Left lung (tissue), 10 donors: ENCODE results near the gene TMCC3. TPM values are rescaled to one million over a fixed set of nuclear protein-coding genes. Genes with fewer than 3 reads are reported as not detected.
"Not testable (repeated sequence)": the region's sequence is repeated elsewhere in the genome, so short reads cannot be mapped to it uniquely, and the experiment has no call there.

ENCODE experiments used
- ATAC-seq: fragments of 200-7000 bp; cut with Tn5 transposase; one replicate; pipeline ENCODE4 v1.9.1; 2020; ENCODE audit warnings: moderate library complexity
- DNase-seq, 4 donors: peaks; one replicate each; pipeline ENCODE4 v3.0.0-alpha.2; 2013 to 2020
- H3K27ac ChIP-seq, 2 donors: fragments of 200-600 bp; sonication (generic) in 1 of 2; one replicate each; pipeline versions ENCODE4 v1.5.0 to v1.8.0; 2020 to 2021
- H3K27me3 ChIP-seq, 2 donors: fragments of 200-600 bp; sonication (generic) in 1 of 2; one replicate each; pipeline versions ENCODE4 v1.5.0 to v1.8.0; 2020 to 2021
- H3K36me3 ChIP-seq, 2 donors: fragments of 200-600 bp; sonication (generic) in 1 of 2; one replicate each; pipeline versions ENCODE4 v1.5.0 to v1.8.0; 2020 to 2021
- H3K4me1 ChIP-seq, 2 donors: fragments of 200-600 bp; one replicate each; pipeline ENCODE4 v1.8.0; 2021
- H3K4me3 ChIP-seq, 2 donors: fragments of 200-600 bp; sonication (generic) in 1 of 2; one replicate each; pipeline versions ENCODE4 v1.5.0 to v1.8.0; 2020 to 2021; ENCODE audit warnings: mild to moderate bottlenecking in 1 of 2
- H3K9me3 ChIP-seq, 2 donors: fragments of 200-600 bp; sonication (generic) in 1 of 2; one replicate each; pipeline versions ENCODE4 v1.5.0 to v1.8.0; 2020 to 2021
- intact Hi-C, 2 donors: fragments of 100-400 bp; cut with DNase I; formaldehyde crosslinking; loops; one replicate each; pipeline versions ENCODE4 v1.11.2 to v1.14.2; 2022
- polyA plus RNA-seq, 6 donors: library from polyadenylated mRNA; unstranded; fragments of 120-200 nt; gene quantifications; one replicate each; pipeline ENCODE4 v1.2.1, GENCODE V29; 2013; ENCODE audit not compliant: insufficient read length in 6 of 6
- total RNA-seq, 2 donors: library from RNA; stranded (reverse); fragmentation: NEBNext Ultra II Directional; extraction: Animal tissue kit (Norgen Biotek cat#: 25700); gene quantifications; one replicate each; pipeline ENCODE4 v1.2.1, GENCODE V29; 2021
- TF ChIP-seq, protein P1 (sequence below), 2 donors: fragments of 200-600 bp; sonication (generic) in 1 of 2; IDR thresholded peaks; one replicate each; pipeline versions ENCODE4 v1.5.0 to v1.8.0; 2021; ENCODE audit warnings: antibody characterized with exemption in 2 of 2
- donor health status: DM: no; HTN: yes; CAD: no.
- donor health status: DM: no; HTN: no; CAD: no.

TMCC3 gene
- total and polyA plus RNA-seq, 8 donors: 3.7 to 11.4 (median 6.8) TPM

DNA sequence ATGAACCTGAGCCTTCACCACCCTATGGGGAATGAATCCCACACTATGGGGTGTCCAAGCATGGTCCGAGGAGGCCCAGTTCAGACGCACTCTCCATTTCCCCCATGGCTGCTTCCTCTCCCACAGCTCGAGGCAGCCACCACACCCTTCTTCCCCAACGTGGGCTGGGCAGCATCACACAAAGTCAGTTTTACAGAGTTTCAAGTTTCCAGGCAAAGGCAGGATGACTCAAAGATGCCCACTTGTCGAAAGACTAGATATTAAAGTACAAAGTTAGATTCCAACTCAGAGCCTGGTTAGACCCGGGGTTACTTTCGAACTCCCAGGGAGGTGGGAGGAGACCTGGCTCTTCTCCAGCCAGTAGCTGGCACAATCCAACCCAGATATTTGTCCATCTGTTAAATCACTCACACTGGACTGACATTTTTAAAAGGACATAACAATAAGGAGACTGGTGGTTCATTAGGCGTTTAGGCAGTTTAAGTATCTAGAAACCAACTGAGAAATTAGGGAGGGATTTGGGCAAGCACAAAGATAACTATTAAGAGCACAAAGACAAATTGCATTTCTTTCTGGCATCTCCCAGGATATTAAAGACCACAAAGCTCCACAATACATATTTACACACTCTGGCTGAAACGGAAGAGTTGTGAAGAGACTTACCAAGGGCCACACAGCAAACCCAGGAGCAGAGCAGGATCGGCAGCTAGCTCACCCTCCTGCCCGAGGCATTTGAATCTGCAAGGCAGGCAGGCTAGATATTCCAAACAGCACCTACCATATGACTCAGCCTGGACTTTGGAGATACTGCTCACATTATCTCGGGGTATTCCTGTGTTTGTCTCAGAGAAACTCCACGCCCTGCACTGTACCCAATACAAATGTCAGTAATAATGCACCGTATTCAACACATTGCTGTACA lies 34.8 kb downstream of the TMCC3 start:
- H3K27me3 ChIP-seq: no peaks in the 10 kb centered on the region
- ATAC-seq (peak; percentile 72), DNase-seq (no peak)
- no peaks in the 10 kb centered on the region for H3K36me3 ChIP-seq
- intact Hi-C loops: no loop called here
- peaks cover 12 to 21% of the 10 kb centered on the region in 2 donors for H3K4me1 ChIP-seq
- TF ChIP-seq, protein P1, sequence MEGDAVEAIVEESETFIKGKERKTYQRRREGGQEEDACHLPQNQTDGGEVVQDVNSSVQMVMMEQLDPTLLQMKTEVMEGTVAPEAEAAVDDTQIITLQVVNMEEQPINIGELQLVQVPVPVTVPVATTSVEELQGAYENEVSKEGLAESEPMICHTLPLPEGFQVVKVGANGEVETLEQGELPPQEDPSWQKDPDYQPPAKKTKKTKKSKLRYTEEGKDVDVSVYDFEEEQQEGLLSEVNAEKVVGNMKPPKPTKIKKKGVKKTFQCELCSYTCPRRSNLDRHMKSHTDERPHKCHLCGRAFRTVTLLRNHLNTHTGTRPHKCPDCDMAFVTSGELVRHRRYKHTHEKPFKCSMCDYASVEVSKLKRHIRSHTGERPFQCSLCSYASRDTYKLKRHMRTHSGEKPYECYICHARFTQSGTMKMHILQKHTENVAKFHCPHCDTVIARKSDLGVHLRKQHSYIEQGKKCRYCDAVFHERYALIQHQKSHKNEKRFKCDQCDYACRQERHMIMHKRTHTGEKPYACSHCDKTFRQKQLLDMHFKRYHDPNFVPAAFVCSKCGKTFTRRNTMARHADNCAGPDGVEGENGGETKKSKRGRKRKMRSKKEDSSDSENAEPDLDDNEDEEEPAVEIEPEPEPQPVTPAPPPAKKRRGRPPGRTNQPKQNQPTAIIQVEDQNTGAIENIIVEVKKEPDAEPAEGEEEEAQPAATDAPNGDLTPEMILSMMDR (IDR thresholded peaks at IDR 0.05): no peak
- H3K4me3 ChIP-seq: peak overlapping the region in 1 of 2 donors; percentile 9
- H3K9me3 ChIP-seq: no peaks in the 10 kb centered on the region
- H3K27ac ChIP-seq: peak overlapping the region in 1 of 2 donors; percentile 20

DNA sequence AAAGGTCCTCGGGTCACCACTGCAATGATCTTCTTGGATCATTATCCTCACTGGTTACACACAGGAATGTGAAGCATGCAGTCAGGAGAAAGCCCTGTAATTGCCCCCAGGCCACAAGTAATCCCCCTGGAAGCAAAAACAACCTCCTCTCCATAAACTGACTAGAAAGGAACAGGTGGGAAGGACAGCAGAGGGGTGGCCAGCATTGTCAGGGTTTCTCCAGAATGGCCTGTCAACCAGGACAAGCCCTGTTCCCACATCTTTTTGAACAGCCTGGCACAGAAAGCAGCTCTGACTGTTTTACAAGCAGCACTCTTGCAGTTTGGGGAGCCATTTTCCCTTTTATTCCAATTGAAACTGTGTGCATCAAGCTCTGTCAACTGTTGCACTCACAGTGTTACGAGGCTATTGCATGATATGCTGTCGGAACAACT lies 36.1 kb downstream of the TMCC3 start:
- TF ChIP-seq, protein P1 (IDR thresholded peaks at IDR 0.05): no peak
- Histone ChIP-seq H3K4me3 (no peak overlapping the region), H3K27me3 (no peaks in the 10 kb centered on the region), H3K4me1 (peaks cover 12 to 21% of the 10 kb centered on the region in 2 donors), H3K36me3 (no peaks in the 10 kb centered on the region), H3K27ac (no peak overlapping the region), H3K9me3 (no peaks in the 10 kb centered on the region)
- intact Hi-C loops: no loop called here
- ATAC-seq (no peak), DNase-seq (no peak)

DNA sequence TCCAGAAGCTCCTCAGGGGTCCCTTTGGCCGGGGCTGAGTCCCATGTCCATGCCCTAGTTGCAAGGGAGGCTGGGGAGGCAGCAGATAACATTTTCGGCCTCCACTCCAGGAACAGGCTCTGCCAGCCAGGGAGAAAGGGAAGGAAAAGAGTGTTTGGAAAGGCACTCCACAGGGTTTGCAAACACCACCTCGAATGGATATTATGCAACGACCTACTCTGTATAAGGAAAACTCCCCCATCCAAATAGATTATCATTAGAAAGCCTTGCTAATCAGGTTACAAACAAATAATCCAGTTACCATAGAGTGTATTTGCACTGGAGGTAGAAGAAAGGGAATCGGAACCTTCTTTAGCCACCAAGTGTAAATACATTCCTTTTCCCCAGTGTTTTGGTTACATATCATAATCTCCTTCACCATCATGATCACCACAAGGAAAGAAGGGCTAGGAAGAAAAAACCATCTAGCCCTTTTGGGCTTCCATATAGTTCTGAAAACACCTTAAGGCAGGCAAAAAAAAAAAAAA lies 40.4 kb downstream of the TMCC3 start:
- Histone ChIP-seq H3K27me3 (no peaks in the 10 kb centered on the region), H3K27ac (no peak overlapping the region), H3K9me3 (peaks cover 0 to 8% of the 10 kb centered on the region in 2 donors), H3K36me3 (no peaks in the 10 kb centered on the region), H3K4me1 (peaks cover 0 to 2% of the 10 kb centered on the region in 2 donors), H3K4me3 (no peak overlapping the region)
- DNase-seq: peak in 1 of 4 donors; percentile 35
- intact Hi-C loops: no loop called here
- ATAC-seq: peak; percentile 91
- TF ChIP-seq, protein P1 (IDR thresholded peaks at IDR 0.05): no peak

DNA sequence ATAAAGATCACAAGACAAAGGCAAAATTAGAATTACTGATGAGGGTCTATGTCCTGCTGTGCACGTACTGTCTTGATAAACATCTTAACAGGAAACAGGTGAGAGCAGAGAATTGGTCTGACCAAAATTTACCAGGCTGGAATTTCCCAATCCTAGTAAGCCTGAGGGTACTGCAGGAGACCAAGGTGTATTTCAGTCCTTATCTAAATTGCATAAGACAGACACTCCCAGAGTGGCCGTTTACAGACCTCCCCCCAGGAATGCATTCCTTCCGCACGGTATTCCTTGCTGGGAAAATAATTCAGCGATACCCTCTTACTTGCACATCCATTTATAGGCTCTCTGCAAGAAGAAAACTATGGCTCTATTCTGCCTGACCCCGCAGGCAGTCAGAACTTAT lies 43.5 kb downstream of the TMCC3 start:
- intact Hi-C loops, DNase-seq, H3K4me3 ChIP-seq, H3K36me3 ChIP-seq, H3K27me3 ChIP-seq, H3K9me3 ChIP-seq, H3K4me1 ChIP-seq, H3K27ac ChIP-seq, ATAC-seq: not testable (repeated sequence)

DNA sequence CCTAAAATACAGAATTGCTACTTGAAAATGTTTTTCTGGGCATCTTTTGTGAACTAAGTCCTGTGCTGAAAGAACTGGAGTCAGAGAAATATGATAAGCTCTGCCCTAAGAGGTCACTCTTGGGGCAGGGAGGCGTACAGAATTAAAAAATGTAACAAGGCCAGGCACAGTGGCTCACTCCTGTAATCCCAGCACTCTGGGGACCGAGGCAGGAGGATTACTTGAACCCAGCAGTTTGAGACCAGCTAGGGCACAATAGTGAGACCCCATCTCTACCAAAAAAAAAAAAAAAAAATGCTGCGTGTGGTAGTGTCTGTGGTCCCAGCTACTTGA lies 46.0 kb downstream of the TMCC3 start:
- Histone ChIP-seq H3K4me3 (no peak overlapping the region), H3K9me3 (peaks cover 0 to 8% of the 10 kb centered on the region in 2 donors), H3K27me3 (no peaks in the 10 kb centered on the region), H3K27ac (no peak overlapping the region), H3K36me3 (no peaks in the 10 kb centered on the region), H3K4me1 (peaks cover 0 to 6% of the 10 kb centered on the region in 2 donors)
- TF ChIP-seq, protein P1 (IDR thresholded peaks at IDR 0.05): no peak
- intact Hi-C loops: no loop called here
- no peak for DNase-seq
- ATAC-seq: no peak
